ENCODE measurements around the gene KRTAP9-9.

Gene KRTAP9-9

GRCh38 chr17:41302981-41303380 is 47.8 kb downstream of the KRTAP9-9 start:
- DNase-seq (ENCODE audit: low read depth, low spot score): no peak
- Histone ChIP-seq H3K4me3 (no peak overlapping the region), H3K9me3 (ENCODE audit: low read depth, low read length) (no peaks in the 10 kb centered on the region), H3K36me3 (ENCODE audit: insufficient read depth, low read length) (no peaks in the 10 kb centered on the region), H3K27ac (no peak overlapping the region), H3K9ac (ENCODE audit: insufficient read length) (no peak overlapping the region)
- no peak for TF ChIP-seq FOXP2 (optimal IDR thresholded peaks at IDR 0.05; ENCODE audit: control extremely low read depth, extremely low read length, insufficient read depth)

DNA sequence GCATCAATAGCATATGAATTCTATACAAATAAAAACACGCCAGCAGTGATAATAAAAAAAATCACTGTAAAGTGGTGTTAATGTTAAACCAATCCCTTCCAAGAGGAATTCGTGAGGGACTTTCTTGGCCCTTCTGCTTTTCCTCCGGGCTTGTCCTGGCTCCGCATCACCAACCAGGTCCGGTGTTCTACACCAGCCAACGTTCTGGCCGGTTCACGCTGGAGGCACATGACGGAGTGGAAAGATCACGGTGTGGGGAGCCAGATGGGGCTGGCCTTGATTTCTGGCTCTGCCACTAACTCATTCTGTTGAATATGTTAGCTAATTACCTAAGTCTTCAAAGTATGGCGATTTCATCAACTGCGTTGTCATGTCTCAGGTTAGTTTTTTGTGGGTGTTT is 48.9 kb downstream of the KRTAP9-9 start:
- Histone ChIP-seq H3K9ac (ENCODE audit: insufficient read length) (no peak overlapping the region), H3K27ac (no peak overlapping the region), H3K9me3 (ENCODE audit: low read depth, low read length) (no peaks in the 10 kb centered on the region), H3K4me3 (no peak overlapping the region), H3K36me3 (ENCODE audit: insufficient read depth, low read length) (no peaks in the 10 kb centered on the region)
- no peak for DNase-seq (ENCODE audit: low read depth, low spot score)
- TF ChIP-seq FOXP2 (optimal IDR thresholded peaks at IDR 0.05; ENCODE audit: control extremely low read depth, extremely low read length, insufficient read depth) (no peak), POLR2AphosphoS5 (IDR thresholded peaks at IDR 0.05; ENCODE audit: borderline replicate concordance, low read depth, low read length) (no peak)

All from SK-N-MC (cell line).